ENCODE measurements around the gene TNFRSF11A.

TNFRSF11A gene

GRCh38 chr18:62341473-62341872, 16.4 kb downstream of the TNFRSF11A start:
- DNase-seq (ENCODE audit: low read depth in 2 of 2, low spot score in 1 of 2), result no peak

- no peak for DNase-seq (ENCODE audit: low read depth in 2 of 2, low spot score in 1 of 2)
Measured at GRCh38 chr18:62342884-62343283, 17.8 kb downstream of the TNFRSF11A start.

GRCh38 chr18:62343316-62343715, 18.2 kb downstream of the TNFRSF11A start:
- no peak for DNase-seq (ENCODE audit: low read depth in 2 of 2, low spot score in 1 of 2)

GRCh38 chr18:62345909-62346308, 20.8 kb downstream of the TNFRSF11A start:
- no peak for DNase-seq (ENCODE audit: low read depth in 2 of 2, low spot score in 1 of 2)

- no peak for DNase-seq (ENCODE audit: low read depth in 2 of 2, low spot score in 1 of 2)
Measured at GRCh38 chr18:62346333-62347088, 21.4 kb downstream of the TNFRSF11A start.

- no peak for DNase-seq (ENCODE audit: low read depth in 2 of 2, low spot score in 1 of 2)
Measured at GRCh38 chr18:62347089-62347506, 22.0 kb downstream of the TNFRSF11A start.

- no peak for DNase-seq (ENCODE audit: low read depth in 2 of 2, low spot score in 1 of 2)
Measured at GRCh38 chr18:62348474-62348873, 23.4 kb downstream of the TNFRSF11A start.

- no peak for DNase-seq (ENCODE audit: low read depth in 2 of 2, low spot score in 1 of 2)
Measured at GRCh38 chr18:62353170-62353569, 28.1 kb downstream of the TNFRSF11A start.

GRCh38 chr18:62354151-62354550, 29.0 kb downstream of the TNFRSF11A start:
- DNase-seq (ENCODE audit: low read depth in 2 of 2, low spot score in 1 of 2), result no peak

- DNase-seq (ENCODE audit: low read depth in 2 of 2, low spot score in 1 of 2), result no peak
Measured at GRCh38 chr18:62357079-62357719, 32.1 kb downstream of the TNFRSF11A start.

GRCh38 chr18:62360805-62361204, 35.7 kb downstream of the TNFRSF11A start:
- DNase-seq (ENCODE audit: low read depth in 2 of 2, low spot score in 1 of 2), result no peak

- DNase-seq (ENCODE audit: low read depth in 2 of 2, low spot score in 1 of 2), result no peak
Measured at GRCh38 chr18:62361288-62361687, 36.2 kb downstream of the TNFRSF11A start.

- DNase-seq (ENCODE audit: low read depth in 2 of 2, low spot score in 1 of 2), result no peak
Measured at GRCh38 chr18:62364558-62364957, 39.4 kb downstream of the TNFRSF11A start.

GRCh38 chr18:62365420-62365819, 40.3 kb downstream of the TNFRSF11A start:
- DNase-seq (ENCODE audit: low read depth in 2 of 2, low spot score in 1 of 2), result no peak

GRCh38 chr18:62366992-62367391, 41.9 kb downstream of the TNFRSF11A start:
- no peak for DNase-seq (ENCODE audit: low read depth in 2 of 2, low spot score in 1 of 2)

- DNase-seq (ENCODE audit: low read depth in 2 of 2, low spot score in 1 of 2), result no peak
Measured at GRCh38 chr18:62368100-62368499, 43.0 kb downstream of the TNFRSF11A start.

- no peak for DNase-seq (ENCODE audit: low read depth in 2 of 2, low spot score in 1 of 2)
Measured at GRCh38 chr18:62369129-62369644, 44.1 kb downstream of the TNFRSF11A start.

- DNase-seq (ENCODE audit: low read depth in 2 of 2, low spot score in 1 of 2), result no peak
Measured at GRCh38 chr18:62370366-62370765, 45.3 kb downstream of the TNFRSF11A start.

GRCh38 chr18:62371436-62371835, 46.3 kb downstream of the TNFRSF11A start:
- DNase-seq (ENCODE audit: low read depth in 2 of 2, low spot score in 1 of 2), result no peak

GRCh38 chr18:62372156-62372555, 47.0 kb downstream of the TNFRSF11A start:
- DNase-seq (ENCODE audit: low read depth in 2 of 2, low spot score in 1 of 2), result no peak

- no peak for DNase-seq (ENCODE audit: low read depth in 2 of 2, low spot score in 1 of 2)
Measured at GRCh38 chr18:62372882-62373281, 47.8 kb downstream of the TNFRSF11A start.

GRCh38 chr18:62374410-62374965, 49.4 kb downstream of the TNFRSF11A start:
- no peak for DNase-seq (ENCODE audit: low read depth in 2 of 2, low spot score in 1 of 2)
